ENCODE results near the gene PTBP3. TPM values are rescaled to one million over a fixed set of nuclear protein-coding genes. Genes with fewer than 3 reads are reported as not detected.

Gene PTBP3
- polyA plus RNA-seq, 3 donors = 33.6 to 68.3 (median 51.4) TPM

DNA sequence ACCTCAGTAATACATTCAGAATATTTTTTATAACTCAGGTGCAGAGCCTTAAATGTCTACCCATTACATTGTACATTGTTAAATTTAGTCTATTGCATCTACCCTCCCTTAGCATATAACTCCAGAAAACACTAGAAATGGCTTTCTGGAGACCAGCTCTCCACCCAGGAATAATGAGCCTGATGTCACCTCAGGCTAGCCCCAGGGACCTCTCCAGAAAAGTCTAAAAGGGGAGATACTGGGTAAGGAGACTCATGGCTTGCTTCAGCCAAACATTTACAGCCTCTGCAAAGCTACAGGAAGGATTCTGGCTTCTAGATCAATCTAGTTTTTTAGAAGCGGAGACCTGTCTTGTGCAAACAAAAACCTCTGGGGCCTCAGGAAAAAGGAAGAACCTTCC, 144.5 kb downstream of the PTBP3 start:
- Histone ChIP-seq H3K27me3 (ENCODE audit: control insufficient read depth in 2 of 2, insufficient read depth in 2 of 2, low read length in 2 of 2) (no peaks in the 10 kb centered on the region), H3K4me1 (ENCODE audit: control insufficient read depth in 1 of 2, insufficient read depth in 2 of 2, low read length in 2 of 2) (no peaks in the 10 kb centered on the region), H3K4me3 (replicated peaks in 1 of 3; ENCODE audit: low read depth in 2 of 3, low read length in 3 of 3) (no peak overlapping the region), H3K4me2 (replicated peaks; ENCODE audit: extremely low read depth, low read length, poor library complexity, severe bottlenecking) (no peak overlapping the region), H3K79me2 (ENCODE audit: insufficient read depth, low read length) (no peaks in the 10 kb centered on the region), H3K9me3 (replicated peaks in 1 of 2; ENCODE audit: control insufficient read depth in 1 of 2, insufficient read depth in 1 of 2, low read length in 2 of 2) (peaks cover 0 to 6% of the 10 kb centered on the region in 2 donors), H4K20me1 (ENCODE audit: insufficient read depth, low read length) (no peaks in the 10 kb centered on the region), H3K36me3 (replicated peaks in 1 of 2; ENCODE audit: control insufficient read depth in 1 of 2, insufficient read depth in 2 of 2, low read length in 2 of 2) (no peaks in the 10 kb centered on the region), H3K9ac (ENCODE audit: insufficient read depth, low read length, poor library complexity, severe bottlenecking) (no peak overlapping the region), H2AFZ (ENCODE audit: insufficient read depth, low read depth, low read length, poor library complexity, severe bottlenecking) (no peak overlapping the region), H3K27ac (ENCODE audit: low read depth in 1 of 2, low read length in 2 of 2) (no peak overlapping the region)
- peaks cover 0 to 16% (median 7%) of the 10 kb centered on the region in 7 donors for H3K9me3 Mint-ChIP-seq
- TF ChIP-seq CTCF (IDR thresholded peaks at IDR 0.05) = no peak
- no peak overlapping the region for H3K27ac Mint-ChIP-seq
- WGBS (ENCODE audit: insufficient coverage) = no CpG with 5 or more reads among the region's 1 CpG
- intact Hi-C loops (cut with micrococcal nuclease) = no loop called here
- no peak for DNase-seq
- peaks cover 0 to 1% (median 0%) of the 10 kb centered on the region in 3 donors for H3K27me3 Mint-ChIP-seq (ENCODE audit: low read depth in 3 of 3)
- H3K4me1 Mint-ChIP-seq = peaks cover 2% of the 10 kb centered on the region
- no peak overlapping the region for H3K4me3 Mint-ChIP-seq
- H3K36me3 Mint-ChIP-seq = peaks cover 9 to 14% of the 10 kb centered on the region in 2 donors

DNA sequence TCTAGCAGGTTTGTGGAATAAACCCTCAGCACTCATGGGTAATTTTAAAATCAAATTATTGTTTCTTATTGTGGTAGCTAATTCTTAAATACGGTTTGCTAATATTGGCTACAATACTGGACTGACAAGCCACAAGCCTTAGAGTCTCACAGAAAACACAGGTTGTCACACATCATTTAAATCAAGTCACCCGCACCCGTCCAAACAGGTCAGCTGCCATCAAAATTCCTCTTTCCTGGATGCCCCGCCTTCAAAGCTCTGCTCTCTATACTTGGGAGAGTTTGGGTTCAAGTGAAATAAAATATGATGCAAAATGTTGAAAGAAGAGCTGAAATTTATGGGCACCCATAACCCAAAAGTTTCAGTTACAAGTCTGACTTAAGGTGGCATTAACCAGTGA, 146.0 kb downstream of the PTBP3 start:
- no peak for DNase-seq
- no peak overlapping the region for H3K27ac Mint-ChIP-seq
- WGBS (ENCODE audit: insufficient coverage) = 100% methylated on average over 1 of the region's 4 CpGs
- Histone ChIP-seq H3K4me1 (ENCODE audit: control insufficient read depth in 1 of 2, insufficient read depth in 2 of 2, low read length in 2 of 2) (no peaks in the 10 kb centered on the region), H3K79me2 (ENCODE audit: insufficient read depth, low read length) (no peaks in the 10 kb centered on the region), H3K4me2 (replicated peaks; ENCODE audit: extremely low read depth, low read length, poor library complexity, severe bottlenecking) (no peak overlapping the region), H3K4me3 (replicated peaks in 1 of 3; ENCODE audit: low read depth in 2 of 3, low read length in 3 of 3) (no peak overlapping the region), H2AFZ (ENCODE audit: insufficient read depth, low read depth, low read length, poor library complexity, severe bottlenecking) (no peak overlapping the region), H3K36me3 (replicated peaks in 1 of 2; ENCODE audit: control insufficient read depth in 1 of 2, insufficient read depth in 2 of 2, low read length in 2 of 2) (no peaks in the 10 kb centered on the region), H3K27ac (ENCODE audit: low read depth in 1 of 2, low read length in 2 of 2) (no peak overlapping the region), H3K27me3 (ENCODE audit: control insufficient read depth in 2 of 2, insufficient read depth in 2 of 2, low read length in 2 of 2) (no peaks in the 10 kb centered on the region), H4K20me1 (ENCODE audit: insufficient read depth, low read length) (no peaks in the 10 kb centered on the region), H3K9ac (ENCODE audit: insufficient read depth, low read length, poor library complexity, severe bottlenecking) (no peak overlapping the region), H3K9me3 (replicated peaks in 1 of 2; ENCODE audit: control insufficient read depth in 1 of 2, insufficient read depth in 1 of 2, low read length in 2 of 2) (peaks cover 0 to 5% of the 10 kb centered on the region in 2 donors)
- peaks cover 9 to 11% of the 10 kb centered on the region in 2 donors for H3K36me3 Mint-ChIP-seq
- TF ChIP-seq CTCF (IDR thresholded peaks at IDR 0.05) = no peak
- intact Hi-C loops (cut with micrococcal nuclease) = no loop called here
- H3K4me3 Mint-ChIP-seq = no peak overlapping the region
- H3K4me1 Mint-ChIP-seq = no peaks in the 10 kb centered on the region
- peaks cover 0 to 1% (median 0%) of the 10 kb centered on the region in 3 donors for H3K27me3 Mint-ChIP-seq (ENCODE audit: low read depth in 3 of 3)
- peaks cover 5 to 17% (median 13%) of the 10 kb centered on the region in 7 donors for H3K9me3 Mint-ChIP-seq

Data from CD14-positive monocyte (primary cell).